HepG2 (cell line): ENCODE results near the gene HOMEZ. TPM values are rescaled to one million over a fixed set of nuclear protein-coding genes. Genes with fewer than 3 reads are reported as not detected.

ENCODE experiments used
- ARNT ChIP-seq: fragments of 450-650 bp; IDR thresholded peaks from 2 replicates; pipeline ENCODE4 v1.6.1; 2017
- ATF1 ChIP-seq: IDR thresholded peaks from 2 replicates; pipeline ENCODE4 v1.6.1; 2016; ENCODE audit warnings: mild to moderate bottlenecking, control low read depth
- ATF5 ChIP-seq: sonication (generic); formaldehyde crosslinking; IDR thresholded peaks from 2 replicates; pipeline ENCODE4 v1.4.0; 2020; ENCODE audit warnings: mild to moderate bottlenecking, low read depth, missing genetic modification reagents
- ELK4 ChIP-seq: sonication (generic); formaldehyde crosslinking; IDR thresholded peaks from 2 replicates; pipeline ENCODE4 v1.9.0; 2021; ENCODE audit warnings: missing genetic modification reagents, borderline replicate concordance
- HNRNPLL ChIP-seq: fragments of 200-400 bp; formaldehyde crosslinking; IDR thresholded peaks from 2 replicates; pipeline ENCODE4 v1.6.1; 2017; ENCODE audit warnings: mild to moderate bottlenecking, low read depth, low read length; ENCODE audit not compliant: poor library complexity, severe bottlenecking
- HOXD1 ChIP-seq: sonication (generic); formaldehyde crosslinking; IDR thresholded peaks from 2 replicates; pipeline ENCODE4 v1.5.0; 2020; ENCODE audit warnings: missing genetic modification reagents
- KAT2B ChIP-seq: fragments of 150-350 bp; IDR thresholded peaks from 2 replicates; pipeline ENCODE4 v1.6.1; 2014; ENCODE audit warnings: low read depth, low read length, borderline replicate concordance
- PRDM4 ChIP-seq: sonication (generic); formaldehyde crosslinking; IDR thresholded peaks from 2 replicates; pipeline ENCODE4 v1.9.0; 2021; ENCODE audit warnings: missing genetic modification reagents, borderline replicate concordance
- RBAK ChIP-seq: sonication (generic); formaldehyde crosslinking; IDR thresholded peaks from 2 replicates; pipeline ENCODE4 v1.5.1; 2020; ENCODE audit warnings: mild to moderate bottlenecking, missing genetic modification reagents
- RFX3 ChIP-seq: IDR thresholded peaks from 2 replicates; pipeline ENCODE4 v1.6.1; 2016; ENCODE audit warnings: missing biosample characterization, missing genetic modification reagents
- ZNF276 ChIP-seq: sonication (generic); formaldehyde crosslinking; IDR thresholded peaks from 2 replicates; pipeline ENCODE4 v1.4.0; 2020; ENCODE audit warnings: mild to moderate bottlenecking, low read depth, missing genetic modification reagents
- ZNF3 ChIP-seq: IDR thresholded peaks from 2 replicates; pipeline ENCODE4 v1.7.0; 2017; ENCODE audit warnings: inconsistent platforms
- ZNF484 ChIP-seq: sonication (generic); formaldehyde crosslinking; IDR thresholded peaks from 2 replicates; pipeline ENCODE4 v1.5.1; 2020; ENCODE audit warnings: mild to moderate bottlenecking, low read depth, missing genetic modification reagents, borderline replicate concordance
- ZNF574 ChIP-seq: sonication (generic); formaldehyde crosslinking; IDR thresholded peaks from 2 replicates; pipeline ENCODE4 v1.4.0; 2020; ENCODE audit warnings: missing genetic modification reagents
- polyA plus RNA-seq, 8 experiments: library from polyadenylated mRNA; depleted of rRNA in 3 of 8; stranded (reverse) in 7 of 8; unstranded in 1 of 8; fragments of >200 nt; fragmentation: Illumina TruSeq in 4 of 8; extraction: Trizol in 4 of 8; gene quantifications; 2 replicates each; pipeline versions ENCODE4 v1.2.1 to v1.2.3, GENCODE V29; 2011 to 2016; ENCODE audit warnings: low read depth in 4 of 8, missing spikeins in 1 of 8, mixed read lengths in 1 of 8; ENCODE audit not compliant: insufficient read depth in 1 of 8
- total RNA-seq, 5 experiments: library from RNA; depleted of rRNA; stranded (reverse); fragments of >200 nt; fragmentation: Illumina TruSeq; extraction: Trizol; gene quantifications; 2 replicates each; pipeline ENCODE4 v1.2.3, GENCODE V29; 2016; ENCODE audit warnings: low read depth in 1 of 5

HOMEZ gene
- total and polyA plus RNA-seq, 2 of the 13 experiments (the other 11 are each of a cell fraction or from before 2014, with no cell fraction given) = 14.5 to 31.8 TPM

- no peak for TF ChIP-seq ATF5 (CRISPR knock-in tag)
- TF ChIP-seq ZNF276 (CRISPR knock-in tag) = peak; percentile 8; the same call in 1 of the 2 replicates
- no peak for TF ChIP-seq ATF1 (CRISPR knock-in tag)
- TF ChIP-seq PRDM4 (CRISPR knock-in tag) = 0 out of 2 replicates have a peak, but pooled peaks have one; percentile 75
- no peak; the same call in 1 of the 2 replicates for TF ChIP-seq ZNF3
- TF ChIP-seq HOXD1 = peak; percentile 22; the same call in 1 of the 2 replicates
- TF ChIP-seq RFX3 (CRISPR knock-in tag) = no peak
- TF ChIP-seq ELK4 (CRISPR knock-in tag) = peak; percentile 47; the same call in 1 of the 2 replicates
- TF ChIP-seq KAT2B = 0 out of 2 replicates have a peak, but pooled peaks have one; percentile 3
- peak; percentile 91 for TF ChIP-seq ZNF574 (CRISPR knock-in tag)
- TF ChIP-seq RBAK = peak; percentile 54; the same call in 1 of the 2 replicates
- peak; percentile 89 for TF ChIP-seq HNRNPLL
- TF ChIP-seq ZNF484 (CRISPR knock-in tag) = no peak
- TF ChIP-seq ARNT = no peak
Observed at GRCh38 chr14:23301288-23301968, 15.5 kb upstream of the HOMEZ start (continued).
